K562 (cell line): ENCODE measurements around the gene PPP1R36. TPM values are rescaled to one million over a fixed set of nuclear protein-coding genes. Genes with fewer than 3 reads are reported as not detected.

ENCODE experiments used
- ATAC-seq: fragments of 200-7000 bp; cut with Tn5 transposase; 3 replicates; pipeline ENCODE4 v1.9.1; 2020; ENCODE audit warnings: moderate library complexity
- BruUV-seq: library from RNA; stranded (reverse); fragments of 400-500 nt; replicated peaks from 2 replicates; lab custom pipeline; 2021; lab: Mats Ljungman, UMichigan
- CTCF ChIA-PET: fragments of 300-600 bp; formaldehyde crosslinking; extraction: SDS; loops from one replicate; lab custom pipeline; 2021; ENCODE audit warnings: low intra/inter-chr PET ratio; lab: Yijun Ruan, JAX
- POLR2A ChIA-PET: fragments of 300-600, 350-650 bp; sonication (Branson Sonifier 250); formaldehyde crosslinking; extraction: SDS; loops from one replicate; lab custom pipeline; 2021; ENCODE audit warnings: antibody characterized with exemption, inconsistent platforms; lab: Yijun Ruan, JAX
- DNase-seq, 4 experiments: peaks; one replicate each; pipeline versions ENCODE4 v3.0.0 to v3.0.0-alpha.2; 2011 to 2018; ENCODE audit warnings: low spot score in 3 of 4, mixed read lengths in 3 of 4; ENCODE audit errors: extremely low read depth in 1 of 4
- FAIRE-seq: peaks from 2 replicates; lab custom pipeline; 2011; peaks lifted over from hg19 to GRCh38; lab: Jason Lieb, UNC
- H2AFZ ChIP-seq: 2 replicates; pipeline ENCODE4 v1.6.0; 2011; ENCODE audit warnings: low read depth, low read length, control low read depth, inconsistent platforms
- H3K27ac ChIP-seq: fragments of 200-600 bp; 3 replicates; pipeline ENCODE4 v1.8.0; 2011; ENCODE audit warnings: low read depth, mild to moderate bottlenecking, control low read depth, inconsistent platforms, low read length, moderate library complexity, mixed read lengths; ENCODE audit errors: extremely low read depth
- H3K27me3 ChIP-seq, 2 experiments: fragments of 300-600 bp in 1 of 2; 2 replicates in 1 of 2; 3 replicates in 1 of 2; pipeline versions ENCODE4 v1.6.0 to v1.8.0; 2011; ENCODE audit warnings: inconsistent platforms in 2 of 2, low read length in 2 of 2, mild to moderate bottlenecking in 1 of 2, mixed read lengths in 1 of 2, moderate library complexity in 1 of 2; ENCODE audit not compliant: control insufficient read depth in 2 of 2, insufficient read depth in 2 of 2
- H3K36me3 ChIP-seq: fragments of 300-600 bp; 3 replicates; pipeline ENCODE4 v1.8.0; 2011; ENCODE audit warnings: mild to moderate bottlenecking, low read length, inconsistent platforms; ENCODE audit not compliant: control insufficient read depth, insufficient read depth
- H3K4me1 ChIP-seq, 2 experiments: fragments of 200-600 bp in 1 of 2; replicated peaks in 1 of 2; 2 replicates in 1 of 2; 3 replicates in 1 of 2; pipeline versions ENCODE4 v1.5.1 to v1.8.0; 2011; ENCODE audit warnings: inconsistent platforms in 2 of 2, low read length in 2 of 2, mild to moderate bottlenecking in 1 of 2, mixed read lengths in 1 of 2, moderate library complexity in 1 of 2; ENCODE audit not compliant: control insufficient read depth in 2 of 2, insufficient read depth in 2 of 2
- H3K4me2 ChIP-seq: 2 replicates; pipeline ENCODE4 v1.6.1; 2011; ENCODE audit warnings: low read length, control low read depth, inconsistent platforms, mixed read lengths; ENCODE audit not compliant: insufficient read depth
- H3K4me3 ChIP-seq: fragments of 200-600 bp; sonication (generic), shearing (Covaris generic); 2 replicates; pipeline ENCODE4 v1.5.1; 2016; ENCODE audit warnings: control low read depth, inconsistent platforms
- H3K79me2 ChIP-seq: fragments of 200-600 bp; 3 replicates; pipeline ENCODE4 v1.8.0; 2011; ENCODE audit warnings: low read length, inconsistent platforms; ENCODE audit not compliant: control insufficient read depth, insufficient read depth
- H3K9ac ChIP-seq, 2 experiments: 2 replicates each; pipeline versions ENCODE4 v1.6.0 to v1.6.1; 2011; ENCODE audit warnings: low read depth in 2 of 2, low read length in 2 of 2, control low read depth in 1 of 2, inconsistent platforms in 1 of 2, mild to moderate bottlenecking in 1 of 2, mixed read lengths in 1 of 2; ENCODE audit not compliant: insufficient read depth in 1 of 2
- H3K9me1 ChIP-seq: one replicate; pipeline ENCODE4 v1.6.0; 2011; ENCODE audit warnings: inconsistent platforms, mild to moderate bottlenecking, low read length, moderate library complexity; ENCODE audit not compliant: control insufficient read depth, insufficient read depth
- H3K9me3 ChIP-seq: replicated peaks from 2 replicates; pipeline ENCODE4 v1.5.1; 2011; ENCODE audit warnings: low read depth, low read length, inconsistent platforms; ENCODE audit not compliant: control insufficient read depth, insufficient read depth
- H4K20me1 ChIP-seq: replicated peaks from 2 replicates; pipeline ENCODE4 v1.6.1; 2011; ENCODE audit warnings: low read length, inconsistent platforms, mixed read lengths; ENCODE audit not compliant: control insufficient read depth, insufficient read depth
- TCFL5 ChIP-seq: fragments of 250-450 bp; sonication (Bioruptor Pico); conservative IDR thresholded peaks from 2 replicates; pipeline ENCODE4 v1.6.1; 2021; ENCODE audit warnings: mild to moderate bottlenecking, moderate library complexity, matching md5 sums
- ZNF133 ChIP-seq: fragments of 250-450 bp; sonication (Bioruptor Pico); IDR thresholded peaks from 2 replicates; pipeline ENCODE4 v1.4.0; 2020; ENCODE audit warnings: mild to moderate bottlenecking
- ZNF3 ChIP-seq: fragments of 250-450 bp; sonication (Bioruptor Pico); IDR thresholded peaks from 2 replicates; pipeline ENCODE4 v1.5.0; 2021; ENCODE audit warnings: mild to moderate bottlenecking, moderate library complexity
- ZNF551 ChIP-seq: fragments of 250-450 bp; sonication (Bioruptor Pico); IDR thresholded peaks from 2 replicates; pipeline ENCODE4 v1.5.0; 2021; ENCODE audit warnings: mild to moderate bottlenecking, moderate library complexity
- ZNF79 ChIP-seq: fragments of 250-450 bp; sonication (Bioruptor Pico); IDR thresholded peaks from 2 replicates; pipeline ENCODE4 v1.4.0; 2020; ENCODE audit warnings: low read depth, mild to moderate bottlenecking, moderate library complexity
- WGBS: fragments of 100-300 bp; shearing (Covaris generic); methylation state at CpG from one replicate; pipeline ENCODE4 v1.1.6; 2016; ENCODE audit warnings: low coverage, mixed read lengths; ENCODE audit not compliant: insufficient coverage; ENCODE audit errors: missing lambda C conversion rate; 5-methylcytosine and 5-hydroxymethylcytosine counted together
- in situ Hi-C: fragments of 300-500 bp; cut with MboI; formaldehyde crosslinking; loops from 4 replicates; pipeline ENCODE4 v1.15.0; 2018; ENCODE audit warnings: inconsistent platforms, mixed read lengths
- intact Hi-C: fragments of 100-400 bp; cut with micrococcal nuclease; formaldehyde crosslinking; loops from 2 replicates; pipeline ENCODE4 v1.14.2; 2022
- polyA plus RNA-seq, 8 experiments: library from polyadenylated mRNA; depleted of rRNA in 4 of 8; stranded (reverse) in 5 of 8; unstranded in 3 of 8; fragments of >200 nt; fragmentation: Nextera tagmentation in 2 of 8; fragmentation: Illumina TruSeq in 1 of 8; extraction: Ambion mirVana in 2 of 8; extraction: Trizol in 1 of 8; gene quantifications; 2 replicates each; pipeline versions ENCODE4 v1.2.1 to v1.2.3, GENCODE V29; 2011 to 2014; ENCODE audit warnings: inconsistent platforms in 1 of 8, missing spikeins in 1 of 8
- total RNA-seq, 7 experiments: library from RNA; depleted of rRNA in 6 of 7; stranded (reverse); fragments of >200 nt in 6 of 7; fragmentation: Illumina TruSeq in 2 of 7; extraction: Trizol in 2 of 7; gene quantifications; 2 replicates each; pipeline versions ENCODE4 v1.2.1 to v1.2.3, GENCODE V29; 2011 to 2021; ENCODE audit warnings: low replicate concordance in 1 of 7
- TF ChIP-seq, protein P1 (sequence below): fragments of 150-350 bp; IDR thresholded peaks from 2 replicates; pipeline ENCODE4 v1.6.1; 2014; ENCODE audit warnings: low read depth, mild to moderate bottlenecking, low read length, borderline replicate concordance

PPP1R36 gene
- total and polyA plus RNA-seq, 9 of the 15 experiments (the other 6 are each of a cell fraction or from before 2014, with no cell fraction given), result 0.29 TPM; not detected in 8

DNA sequence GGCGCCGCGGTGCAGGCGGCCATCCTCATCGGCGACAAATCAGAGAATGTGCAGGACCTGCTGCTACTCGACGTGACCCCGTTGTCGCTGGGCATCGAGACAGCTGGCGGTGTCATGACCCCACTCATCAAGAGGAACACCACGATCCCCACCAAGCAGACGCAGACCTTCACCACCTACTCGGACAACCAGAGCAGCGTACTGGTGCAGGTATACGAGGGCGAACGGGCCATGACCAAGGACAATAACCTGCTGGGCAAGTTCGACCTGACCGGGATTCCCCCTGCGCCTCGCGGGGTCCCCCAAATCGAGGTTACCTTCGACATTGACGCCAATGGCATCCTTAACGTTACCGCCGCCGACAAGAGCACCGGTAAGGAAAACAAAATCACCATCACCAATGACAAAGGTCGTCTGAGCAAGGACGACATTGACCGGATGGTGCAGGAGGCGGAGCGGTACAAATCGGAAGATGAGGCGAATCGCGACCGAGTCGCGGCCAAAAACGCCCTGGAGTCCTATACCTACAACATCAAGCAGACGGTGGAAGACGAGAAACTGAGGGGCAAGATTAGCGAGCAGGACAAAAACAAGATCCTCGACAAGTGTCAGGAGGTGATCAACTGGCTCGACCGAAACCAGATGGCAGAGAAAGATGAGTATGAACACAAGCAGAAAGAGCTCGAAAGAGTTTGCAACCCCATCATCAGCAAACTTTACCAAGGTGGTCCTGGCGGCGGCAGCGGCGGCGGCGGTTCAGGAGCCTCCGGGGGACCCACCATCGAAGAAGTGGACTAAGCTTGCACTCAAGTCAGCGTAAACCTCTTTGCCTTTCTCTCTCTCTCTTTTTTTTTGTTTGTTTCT lies 7.6 kb upstream of the PPP1R36 start:
- no peak overlapping the region for H2AFZ ChIP-seq
- H3K4me3 ChIP-seq, result no peak overlapping the region

More for the DNA sequence above, 7.6 kb upstream of the PPP1R36 start:
- no peak for DNase-seq
- in situ Hi-C loops (no loop called here), intact Hi-C loops (no loop called here)
- no peaks in the 10 kb centered on the region; the same call in 1 of the 2 replicates for H3K9me3 ChIP-seq
- FAIRE-seq, result no peak
- BruUV-seq, result no TSS peak
- TF ChIP-seq ZNF3 (CRISPR knock-in tag) (no peak), TCFL5 (CRISPR knock-in tag) (no peak), ZNF133 (CRISPR knock-in tag) (no peak), ZNF79 (CRISPR knock-in tag) (no peak), ZNF551 (no peak)
- TF ChIP-seq, protein P1, sequence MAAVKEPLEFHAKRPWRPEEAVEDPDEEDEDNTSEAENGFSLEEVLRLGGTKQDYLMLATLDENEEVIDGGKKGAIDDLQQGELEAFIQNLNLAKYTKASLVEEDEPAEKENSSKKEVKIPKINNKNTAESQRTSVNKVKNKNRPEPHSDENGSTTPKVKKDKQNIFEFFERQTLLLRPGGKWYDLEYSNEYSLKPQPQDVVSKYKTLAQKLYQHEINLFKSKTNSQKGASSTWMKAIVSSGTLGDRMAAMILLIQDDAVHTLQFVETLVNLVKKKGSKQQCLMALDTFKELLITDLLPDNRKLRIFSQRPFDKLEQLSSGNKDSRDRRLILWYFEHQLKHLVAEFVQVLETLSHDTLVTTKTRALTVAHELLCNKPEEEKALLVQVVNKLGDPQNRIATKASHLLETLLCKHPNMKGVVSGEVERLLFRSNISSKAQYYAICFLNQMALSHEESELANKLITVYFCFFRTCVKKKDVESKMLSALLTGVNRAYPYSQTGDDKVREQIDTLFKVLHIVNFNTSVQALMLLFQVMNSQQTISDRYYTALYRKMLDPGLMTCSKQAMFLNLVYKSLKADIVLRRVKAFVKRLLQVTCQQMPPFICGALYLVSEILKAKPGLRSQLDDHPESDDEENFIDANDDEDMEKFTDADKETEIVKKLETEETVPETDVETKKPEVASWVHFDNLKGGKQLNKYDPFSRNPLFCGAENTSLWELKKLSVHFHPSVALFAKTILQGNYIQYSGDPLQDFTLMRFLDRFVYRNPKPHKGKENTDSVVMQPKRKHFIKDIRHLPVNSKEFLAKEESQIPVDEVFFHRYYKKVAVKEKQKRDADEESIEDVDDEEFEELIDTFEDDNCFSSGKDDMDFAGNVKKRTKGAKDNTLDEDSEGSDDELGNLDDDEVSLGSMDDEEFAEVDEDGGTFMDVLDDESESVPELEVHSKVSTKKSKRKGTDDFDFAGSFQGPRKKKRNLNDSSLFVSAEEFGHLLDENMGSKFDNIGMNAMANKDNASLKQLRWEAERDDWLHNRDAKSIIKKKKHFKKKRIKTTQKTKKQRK, result no peak
- TF ChIP-seq, all 486 proteins: peak for 0
- no peaks in the 10 kb centered on the region for H3K9me1 ChIP-seq
- ATAC-seq, result no peak
- no peak overlapping the region for H3K9ac ChIP-seq
- POLR2A ChIA-PET, result no interaction called here
- no peak overlapping the region for H3K27ac ChIP-seq
- peaks cover 0 to 8% of the 10 kb centered on the region in 2 experiments; a peak in 1 of 5 replicates for H3K4me1 ChIP-seq
- 50% methylated on average over 49 of the region's 61 CpGs for WGBS
- no peaks in the 10 kb centered on the region for H3K36me3 ChIP-seq
- H4K20me1 ChIP-seq, result no peaks in the 10 kb centered on the region
- peaks cover 2 to 7% of the 10 kb centered on the region in 2 experiments; a peak in 1 of 5 replicates for H3K27me3 ChIP-seq
- no peaks in the 10 kb centered on the region for H3K79me2 ChIP-seq
- CTCF ChIA-PET, result no interaction called here
- H3K4me2 ChIP-seq, result no peak overlapping the region
